GM19463 (cell line): ENCODE results near the gene ZNF213.

ENCODE experiments used
- ATAC-seq: cut with Tn5 transposase; IDR thresholded peaks from one replicate; pipeline ENCODE4 v1.9.1; 2021; ENCODE audit warnings: mild to moderate bottlenecking, moderate library complexity; ENCODE audit not compliant: unreplicated experiment

ZNF213 gene

DNA sequence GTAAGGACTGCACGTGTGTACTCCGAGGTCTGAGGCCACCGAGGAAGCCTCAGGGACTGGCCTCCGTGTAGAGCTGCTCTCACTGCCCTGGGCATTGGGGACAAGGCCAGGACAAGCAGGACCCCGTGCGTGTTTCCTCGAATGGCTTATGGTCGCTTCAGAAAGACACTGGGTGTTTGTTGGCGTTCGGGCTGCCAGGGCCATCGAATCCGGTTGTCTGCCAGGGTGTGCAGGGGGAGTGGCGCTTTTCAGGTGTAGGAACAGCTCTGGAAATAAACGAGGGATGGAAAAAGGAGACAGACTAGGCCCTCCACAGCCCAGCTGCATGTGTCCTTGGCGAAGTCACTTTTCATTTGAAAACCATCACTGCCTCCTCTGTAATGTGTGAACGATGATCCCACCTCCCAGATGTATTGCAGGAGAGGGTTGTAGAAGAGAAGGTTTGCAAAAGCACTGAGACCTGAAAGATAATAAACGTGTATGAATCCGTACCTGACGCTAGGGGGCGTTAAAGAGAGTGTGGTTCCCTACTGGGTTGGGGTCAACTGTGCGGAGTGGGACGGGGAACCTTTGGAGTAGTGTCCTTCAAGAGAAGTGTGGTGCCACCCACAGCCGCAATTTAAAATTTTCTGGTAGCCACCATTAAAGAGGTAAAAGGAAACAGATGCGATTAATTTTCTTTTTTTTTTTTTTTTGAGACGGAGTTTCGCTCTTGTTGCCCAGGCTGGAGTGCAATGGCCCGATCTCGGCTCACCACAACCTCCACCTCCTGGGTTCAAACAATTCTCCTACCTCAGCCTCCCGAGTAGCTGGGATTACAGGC, 33.6 kb upstream of the ZNF213 start:
- ATAC-seq, result no peak

DNA sequence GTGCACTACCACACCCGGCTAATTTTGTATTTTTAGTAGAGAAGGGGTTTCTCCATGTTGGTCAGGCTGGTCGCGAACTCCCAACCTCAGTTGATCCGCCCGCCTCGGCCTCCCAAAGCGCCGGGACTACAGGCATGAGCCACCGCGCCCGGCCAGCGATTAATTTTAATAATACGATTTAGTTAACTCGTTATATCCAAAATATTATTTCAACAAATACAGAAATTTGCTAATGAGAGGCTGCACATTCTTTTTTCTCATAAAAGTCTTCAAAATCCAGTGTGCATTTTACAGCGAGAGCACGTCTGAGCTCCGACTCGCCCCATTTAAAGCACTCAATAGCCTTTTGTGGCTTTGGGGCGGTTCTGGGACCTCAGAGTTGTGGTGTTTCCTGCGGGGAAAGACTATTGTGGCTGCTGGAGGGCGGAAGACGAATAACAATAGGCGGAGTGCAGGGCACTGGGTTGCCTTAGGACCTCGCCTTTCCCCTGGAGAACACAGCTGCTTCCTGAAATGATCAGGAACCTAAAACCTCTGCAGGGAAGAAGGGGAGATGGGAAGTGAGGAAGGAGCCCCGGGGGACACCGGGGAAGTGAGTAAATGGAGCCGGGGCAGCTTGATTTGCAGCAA, 32.9 kb upstream of the ZNF213 start:
- ATAC-seq, result no peak

DNA sequence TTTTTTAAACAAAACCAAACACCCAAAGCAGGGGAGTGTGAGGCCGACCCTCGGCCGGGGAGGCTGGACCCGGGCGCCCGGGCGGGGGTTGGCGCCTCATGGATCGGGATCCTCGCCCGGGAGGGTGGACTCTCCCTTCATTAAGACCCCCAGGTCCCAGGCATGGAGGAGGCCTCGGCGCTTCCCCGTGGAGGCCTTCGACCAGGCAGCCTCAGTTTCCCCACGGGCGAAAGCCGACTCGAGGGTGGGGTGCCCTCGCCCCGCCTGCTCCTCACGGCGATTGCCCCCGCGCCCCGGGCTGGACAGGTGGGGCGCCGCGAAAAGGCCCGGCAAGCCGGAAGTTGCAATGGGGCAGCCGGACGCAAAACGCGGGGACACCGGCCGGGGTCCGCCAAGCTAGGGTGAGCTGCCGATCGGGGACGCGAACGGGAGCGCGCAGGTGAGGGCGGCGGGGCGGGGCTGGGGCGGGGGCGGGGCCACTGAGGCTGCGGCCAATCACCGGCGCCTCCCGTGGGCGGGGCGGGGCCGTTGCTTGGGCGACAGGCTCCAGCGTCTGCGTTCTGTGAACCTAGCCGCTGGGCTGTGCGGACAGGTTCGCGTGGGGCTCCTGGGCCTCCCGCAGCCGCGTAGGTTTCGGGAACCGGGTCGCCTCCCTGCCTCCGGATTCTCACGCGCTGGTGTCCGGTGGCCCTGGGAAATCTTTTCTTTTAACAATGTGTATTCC, 28.5 kb upstream of the ZNF213 start:
- ATAC-seq, result peak; percentile 89

DNA sequence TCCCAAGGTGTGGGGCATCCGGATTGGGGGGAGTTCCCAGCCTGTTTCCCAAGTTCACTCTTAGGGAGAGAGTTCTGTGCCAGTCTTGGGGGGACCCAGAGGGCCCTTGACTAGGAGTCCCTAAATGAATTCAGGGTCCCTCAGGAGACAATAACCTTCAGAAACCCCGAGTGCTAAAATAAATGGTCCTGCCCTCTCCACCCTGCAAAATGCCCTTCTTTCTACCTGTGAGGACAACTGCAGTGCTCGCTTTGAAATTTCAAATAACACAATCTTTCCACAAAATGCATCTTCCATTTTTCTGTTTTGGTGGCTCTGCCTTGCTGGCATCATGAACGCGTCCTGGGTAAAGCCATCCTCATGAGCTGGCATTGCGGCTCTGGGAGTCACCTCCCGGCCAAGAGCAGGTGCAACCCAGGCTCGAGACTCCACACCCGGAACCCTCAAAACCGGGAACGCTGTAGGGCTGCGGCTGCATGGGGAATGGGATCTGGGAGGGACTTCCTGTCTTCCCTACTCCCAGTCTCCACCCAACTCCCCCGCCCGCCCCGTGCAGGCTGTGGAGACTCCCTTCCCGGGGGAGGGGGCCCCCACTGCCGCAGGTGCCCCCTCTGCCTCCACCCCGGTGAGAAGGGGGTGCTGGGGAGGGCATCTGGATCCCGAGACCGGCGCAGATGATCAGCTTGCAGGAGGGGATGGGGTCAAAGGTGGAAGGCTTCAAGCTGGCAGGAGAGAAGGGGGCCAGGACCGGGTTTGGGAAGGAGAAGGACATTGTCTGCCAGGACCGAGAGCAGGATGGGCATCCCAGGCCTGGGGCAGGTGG, 22.6 kb upstream of the ZNF213 start, which contains the start of gene ZNF205:
Gene ZNF205, plus strand, starts transcription at position 529 of the 823 bp plus-strand sequence. CDS start 845 bp downstream, outside the sequence.
- ATAC-seq, result no peak

DNA sequence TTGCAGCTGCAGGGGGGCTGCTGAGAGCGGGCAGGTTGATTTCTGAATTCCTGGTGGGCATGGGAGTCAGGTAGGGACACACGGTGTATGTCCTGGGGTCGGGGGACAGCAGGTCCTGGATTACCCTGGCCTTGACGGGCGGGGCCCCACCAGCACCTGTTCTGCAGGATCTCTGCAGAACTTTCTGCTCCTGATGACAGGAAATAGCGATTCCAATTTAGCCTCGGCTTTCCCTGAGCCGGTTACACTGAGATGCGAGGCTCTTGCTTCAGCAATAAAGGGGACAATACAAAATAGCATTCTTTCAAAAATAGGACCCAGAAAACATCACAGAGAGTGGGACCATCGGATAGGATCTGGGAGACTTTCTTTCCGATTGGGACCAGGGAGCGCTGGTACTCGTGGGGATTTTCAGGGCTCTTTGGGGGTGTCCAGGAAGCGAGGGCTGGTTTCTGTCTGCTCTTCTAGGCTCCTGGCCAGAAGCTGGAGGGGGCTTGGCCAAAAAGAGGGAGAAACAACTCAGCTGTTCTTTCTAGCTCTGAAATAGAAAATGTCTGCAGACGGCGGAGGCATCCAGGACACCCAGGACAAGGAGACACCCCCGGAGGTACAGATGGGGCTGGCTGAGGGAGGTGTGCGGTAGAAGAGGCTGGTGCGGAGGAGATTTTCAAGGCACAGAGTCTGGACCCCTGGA, 21.8 kb upstream of the ZNF213 start:
- no peak for ATAC-seq

DNA sequence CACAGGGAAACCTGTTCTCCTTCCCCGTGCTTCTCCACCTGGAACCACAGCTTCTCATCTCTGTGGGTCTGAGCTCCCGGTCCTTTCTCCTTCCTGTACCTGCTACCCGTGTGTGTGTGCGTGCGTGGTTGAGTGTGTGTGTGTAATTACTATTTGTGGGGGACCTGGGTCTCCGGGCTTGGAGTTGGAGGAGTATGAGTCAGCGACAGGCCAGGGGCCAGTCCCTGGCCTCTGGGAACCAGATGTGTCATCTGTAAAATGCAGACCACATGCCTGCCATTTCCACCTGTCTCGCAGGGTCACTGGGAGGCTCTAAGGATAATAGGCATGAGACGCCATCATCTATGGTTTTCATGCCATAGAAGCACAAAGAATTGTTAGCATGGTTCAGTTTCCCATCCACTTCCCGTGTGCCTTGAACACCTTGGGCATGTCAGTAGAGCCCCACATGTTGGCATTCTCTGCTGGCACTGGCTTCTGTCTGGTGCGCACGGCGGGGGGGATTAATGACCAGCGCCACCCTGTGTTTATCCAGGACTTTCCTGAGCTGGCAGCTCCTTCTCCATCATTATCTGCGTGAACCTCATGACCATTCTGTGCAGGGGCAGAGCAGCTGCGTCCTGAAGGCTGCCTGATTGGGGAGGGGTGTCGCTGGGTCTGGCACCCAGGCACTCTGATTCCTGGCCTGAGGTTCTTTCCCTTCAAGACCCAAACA, 20.9 kb upstream of the ZNF213 start:
- no peak for ATAC-seq

DNA sequence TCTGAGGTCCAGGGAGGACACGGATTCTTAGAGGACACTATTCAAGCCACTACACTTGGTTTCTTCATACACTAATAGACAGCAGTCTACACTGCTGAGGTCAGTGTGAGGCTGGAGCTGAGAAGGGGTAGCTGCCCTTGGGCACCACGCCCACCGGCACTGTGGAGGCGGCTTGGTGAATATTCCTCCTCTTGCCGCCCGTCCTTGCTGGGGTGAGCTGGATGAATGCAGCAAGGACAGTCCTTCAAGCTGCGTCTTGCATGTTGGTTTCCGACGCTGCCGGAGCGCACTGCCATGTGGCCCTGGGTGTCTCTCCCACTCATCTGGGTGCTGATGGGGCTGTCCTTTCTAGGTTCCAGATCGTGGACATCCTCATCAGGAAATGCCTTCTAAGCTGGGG, 19.8 kb upstream of the ZNF213 start:
- ATAC-seq, result no peak

DNA sequence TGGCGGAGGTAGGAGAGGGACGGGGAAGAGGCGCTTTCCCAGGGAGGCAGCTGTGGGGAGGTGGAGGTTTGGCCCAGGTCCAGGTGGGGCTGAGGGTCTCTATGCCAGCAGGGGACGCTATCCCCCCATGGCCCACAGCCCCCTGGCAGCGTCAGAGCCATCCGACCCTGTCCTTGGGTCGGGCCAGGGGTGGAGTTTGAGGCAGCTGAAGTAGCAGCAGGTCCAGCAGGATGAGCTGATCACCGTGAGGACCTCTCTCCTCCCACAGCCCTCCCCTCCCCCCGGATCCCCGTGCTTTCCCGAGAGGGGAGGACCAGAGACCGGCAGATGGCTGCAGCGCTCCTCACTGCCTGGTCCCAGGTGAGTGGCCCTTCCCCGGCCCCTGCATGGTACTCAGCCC, 19.3 kb upstream of the ZNF213 start:
- ATAC-seq, result no peak

DNA sequence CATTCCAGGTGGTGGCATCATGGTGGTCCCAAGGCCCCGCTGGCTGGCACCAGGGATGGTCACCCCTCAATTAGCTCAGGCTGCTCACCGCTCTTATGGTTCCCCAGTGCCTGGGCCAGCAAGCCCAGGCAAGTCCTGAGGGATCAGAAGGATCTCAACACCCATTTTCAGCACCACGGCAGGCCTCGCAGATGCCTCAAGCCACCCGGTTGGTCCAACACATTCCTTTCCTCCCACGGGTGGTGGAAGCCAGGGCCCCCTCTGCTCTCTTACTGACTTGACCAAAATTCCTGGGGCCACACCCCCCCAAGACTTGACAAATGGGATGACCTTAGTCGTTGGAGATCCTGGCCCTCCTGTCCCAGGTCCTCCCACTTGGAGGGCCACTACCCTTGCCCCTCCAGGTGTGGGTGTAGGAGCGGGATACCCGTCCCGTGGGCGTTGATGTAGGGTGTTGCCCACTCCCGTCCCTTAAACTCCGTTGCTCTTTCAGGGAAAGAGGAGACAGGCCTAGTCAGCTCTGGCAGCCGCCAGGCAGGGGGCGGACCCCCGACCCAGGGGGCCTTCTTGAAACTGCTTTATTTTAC, 16.5 kb upstream of the ZNF213 start:
- no peak for ATAC-seq

DNA sequence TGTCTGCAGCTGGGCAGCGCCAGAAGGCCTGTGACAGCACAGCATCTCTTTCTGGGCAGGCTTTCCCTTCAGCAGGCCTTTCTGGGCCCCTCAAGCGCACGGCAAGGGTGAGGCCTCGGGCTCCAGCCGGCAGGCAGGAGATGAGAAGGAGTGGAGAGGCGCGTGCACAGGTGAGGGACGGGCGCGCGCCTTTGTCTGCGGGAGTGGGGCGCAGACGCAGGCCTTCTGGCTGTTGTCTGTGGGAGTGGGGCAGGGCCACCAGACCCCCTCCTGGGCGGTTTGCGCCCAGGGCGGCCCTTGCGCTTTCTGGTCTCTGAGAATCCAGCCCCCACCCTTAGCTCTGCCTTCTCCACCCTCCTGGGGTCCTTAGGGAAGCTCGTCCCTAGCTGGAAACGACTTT, 16.0 kb upstream of the ZNF213 start:
- no peak for ATAC-seq

DNA sequence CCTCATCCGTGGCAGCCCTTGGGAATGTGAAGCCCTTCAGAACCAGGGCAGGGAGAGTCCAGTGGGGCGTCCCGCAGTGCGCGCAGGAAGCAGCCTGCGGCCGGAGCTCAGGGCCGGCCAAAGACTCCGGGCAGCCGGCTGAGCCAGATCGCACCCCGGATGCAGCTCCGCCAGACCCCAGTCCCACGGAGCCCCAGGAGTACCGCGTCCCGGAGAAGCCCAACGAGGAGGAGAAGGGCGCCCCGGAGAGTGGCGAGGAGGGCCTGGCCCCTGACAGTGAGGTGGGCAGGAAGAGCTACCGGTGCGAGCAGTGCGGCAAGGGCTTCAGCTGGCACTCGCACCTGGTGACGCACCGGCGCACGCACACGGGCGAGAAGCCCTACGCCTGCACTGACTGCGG, 15.5 kb upstream of the ZNF213 start:
- no peak for ATAC-seq

DNA sequence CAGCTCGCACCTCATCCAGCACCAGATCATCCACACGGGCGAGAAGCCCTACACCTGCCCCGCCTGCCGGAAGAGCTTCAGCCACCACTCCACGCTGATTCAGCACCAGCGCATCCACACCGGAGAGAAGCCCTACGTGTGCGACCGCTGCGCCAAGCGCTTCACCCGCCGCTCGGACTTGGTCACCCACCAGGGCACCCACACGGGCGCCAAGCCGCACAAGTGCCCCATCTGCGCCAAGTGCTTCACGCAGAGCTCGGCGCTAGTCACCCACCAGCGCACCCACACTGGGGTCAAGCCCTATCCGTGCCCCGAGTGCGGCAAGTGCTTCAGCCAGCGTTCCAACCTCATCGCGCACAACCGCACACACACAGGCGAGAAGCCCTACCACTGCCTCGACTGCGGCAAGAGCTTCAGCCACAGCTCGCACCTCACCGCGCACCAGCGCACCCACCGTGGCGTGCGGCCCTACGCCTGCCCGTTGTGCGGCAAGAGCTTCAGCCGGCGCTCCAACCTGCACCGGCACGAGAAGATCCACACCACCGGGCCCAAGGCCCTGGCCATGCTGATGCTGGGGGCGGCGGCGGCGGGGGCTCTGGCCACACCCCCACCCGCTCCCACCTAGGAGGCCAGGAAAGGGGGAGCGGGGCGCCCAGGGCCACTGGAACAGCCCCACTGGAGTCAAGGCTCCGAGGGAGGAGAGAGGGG, 15.0 kb upstream of the ZNF213 start:
- ATAC-seq, result no peak

DNA sequence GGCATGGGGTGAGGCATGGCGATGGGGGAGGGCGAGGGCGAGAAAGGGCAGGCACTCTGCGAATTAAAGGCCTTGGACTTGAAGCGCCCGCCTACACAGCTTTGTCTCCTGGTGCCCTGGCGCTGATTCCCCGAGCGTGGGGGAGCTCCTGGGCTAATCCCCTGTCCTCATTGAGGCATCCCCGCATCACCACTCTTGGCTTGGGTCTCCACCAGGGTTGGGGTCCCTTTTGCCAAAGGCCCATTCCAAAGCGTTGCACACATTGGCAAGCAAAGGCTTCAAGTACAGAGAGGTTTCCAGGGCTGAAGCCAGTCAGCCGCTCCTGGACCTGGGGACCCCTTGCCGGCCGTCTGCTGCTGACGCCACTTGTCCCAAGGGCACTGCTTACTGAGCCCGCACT, 14.4 kb upstream of the ZNF213 start:
- ATAC-seq, result no peak

DNA sequence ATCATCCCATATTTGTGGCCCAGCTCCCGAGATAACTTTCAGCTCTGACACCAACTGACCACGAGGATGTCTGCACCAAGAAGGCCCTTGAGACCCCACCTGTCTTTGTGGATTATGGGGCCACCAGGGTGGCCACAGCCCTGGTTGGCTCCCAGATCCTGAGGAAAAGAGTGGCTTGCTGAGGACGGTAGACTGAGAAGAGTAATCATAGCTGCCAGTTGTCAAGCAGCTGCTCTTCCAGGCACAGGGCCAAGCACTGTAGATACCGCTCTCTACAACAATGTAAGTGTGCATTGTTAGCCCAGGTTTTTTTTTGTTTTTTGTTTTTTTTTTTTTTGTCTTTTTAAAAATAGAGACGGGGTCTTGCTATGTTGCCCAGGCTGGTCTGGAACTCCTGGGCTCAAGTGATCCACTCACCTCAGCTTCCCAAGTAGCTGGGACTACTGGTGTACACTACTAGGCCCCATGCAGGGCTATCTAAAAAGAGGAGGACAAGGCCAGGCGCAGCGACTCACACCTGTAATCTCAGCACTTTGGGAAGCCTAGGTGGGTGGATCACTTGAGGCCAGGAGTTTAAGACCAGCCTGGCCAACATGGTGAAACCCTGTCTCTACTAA, 12.9 kb upstream of the ZNF213 start:
- ATAC-seq, result no peak

DNA sequence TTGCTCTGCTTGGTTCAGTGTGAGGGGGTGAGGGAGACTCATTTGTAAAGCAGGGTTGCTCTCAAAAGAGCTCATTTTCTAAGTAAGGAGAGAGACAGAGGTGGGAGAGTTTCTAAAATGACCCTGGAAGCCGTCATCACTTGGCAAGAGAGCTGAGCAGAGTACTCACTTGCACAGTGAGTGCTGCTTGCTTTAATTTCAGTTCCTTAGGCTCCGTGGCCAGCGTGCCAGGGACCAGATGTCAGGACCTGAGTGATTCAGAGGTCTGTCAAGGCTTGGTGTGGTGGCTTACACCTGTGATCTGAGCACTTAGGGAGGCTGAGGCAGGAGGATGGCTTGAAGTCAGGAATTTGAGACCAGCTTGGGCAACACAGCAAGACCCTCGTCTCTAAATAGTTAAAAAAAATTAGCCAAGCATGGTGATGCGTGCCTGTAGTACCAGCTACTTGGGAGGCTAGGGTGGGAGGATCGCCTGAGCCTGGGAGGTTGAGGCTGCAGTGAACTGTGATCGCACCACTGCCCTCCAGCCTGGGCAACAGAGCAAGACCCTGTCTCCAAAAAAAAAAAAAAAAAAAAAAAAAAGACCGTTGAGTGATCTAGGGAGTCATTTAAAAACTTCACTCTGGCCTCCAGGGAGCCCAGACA, 11.8 kb upstream of the ZNF213 start:
- no peak for ATAC-seq

DNA sequence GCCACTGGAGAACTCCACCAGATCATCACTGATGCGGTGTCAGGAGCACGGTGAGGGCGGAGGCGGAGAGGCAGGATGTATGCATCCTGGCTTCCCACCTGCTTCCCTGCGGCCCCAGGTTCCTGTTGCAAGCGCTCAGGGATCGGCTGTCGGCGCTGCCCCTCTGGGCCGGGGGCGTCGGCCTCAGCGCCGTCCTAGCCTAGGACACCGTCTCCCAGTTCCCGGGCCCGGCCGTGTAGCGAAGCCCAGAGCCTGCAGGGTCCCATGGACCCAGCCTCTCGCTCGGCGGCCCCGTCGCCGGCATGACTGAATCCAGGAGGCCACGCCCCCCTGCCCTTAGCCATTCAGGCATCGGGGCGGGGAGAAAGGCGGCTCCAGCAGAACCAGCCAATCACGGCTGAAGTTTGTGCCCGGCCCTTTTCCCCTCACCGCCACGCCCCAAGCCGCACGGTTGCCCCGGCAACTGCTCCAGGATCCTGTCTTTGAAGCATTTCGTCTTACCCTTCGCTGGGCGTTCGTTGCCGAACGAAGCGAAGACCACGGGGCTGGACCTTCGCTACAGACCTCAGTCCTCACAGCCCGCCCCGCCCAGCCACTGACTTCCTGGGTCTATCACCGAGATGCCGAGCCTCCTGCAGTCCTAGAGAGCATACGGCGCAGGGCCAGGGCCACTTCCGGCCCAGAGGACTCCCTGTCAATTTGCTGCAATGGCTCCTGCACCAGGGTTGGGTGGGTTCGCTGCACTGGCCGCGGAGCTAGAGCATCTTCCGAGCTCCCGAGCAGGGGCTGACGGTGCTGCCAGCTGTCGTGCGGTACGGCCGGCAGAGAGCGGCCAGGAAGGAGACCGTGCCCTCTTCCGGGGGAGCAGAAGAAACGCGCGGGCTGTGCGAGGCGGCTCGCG, 10.6 kb upstream of the ZNF213 start:
- ATAC-seq, result peak; percentile 91

DNA sequence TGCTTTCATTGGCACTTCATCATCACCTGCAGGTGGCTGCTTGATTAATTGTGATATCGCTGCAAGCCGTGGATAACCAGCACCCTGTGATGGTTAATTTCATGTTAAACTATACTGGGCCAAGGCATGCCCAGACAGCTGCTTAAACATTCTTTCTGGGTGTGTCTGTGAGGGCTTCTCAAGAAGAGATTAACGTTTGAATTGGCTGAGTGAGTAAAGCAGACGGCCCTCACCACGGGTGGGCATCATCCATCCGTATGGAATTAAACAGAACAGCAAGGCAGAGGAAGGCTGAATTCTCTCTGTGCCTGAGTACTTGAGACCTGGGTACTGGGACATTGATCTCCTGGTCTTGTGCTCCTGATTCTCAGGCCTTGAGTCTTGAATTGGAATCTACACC, 7.1 kb upstream of the ZNF213 start:
- no peak for ATAC-seq
